OCI-LY7 (cell line): ENCODE results near the gene TRPM8. TPM values are rescaled to one million over a fixed set of nuclear protein-coding genes. Genes with fewer than 3 reads are reported as not detected.

Experiments
- BruUV-seq: library from RNA; stranded (reverse); fragments of 400-500 nt; replicated peaks from 2 replicates; lab custom pipeline; 2021; lab: Mats Ljungman, UMichigan
- CTCF ChIA-PET: fragments of 300-600 bp; sonication (Branson Sonifier 250); formaldehyde crosslinking; loops from one replicate; lab custom pipeline; 2022; ENCODE audit warnings: antibody characterized with exemption; ENCODE audit not compliant: unreplicated experiment; lab: Charles Lee
- POLR2A ChIA-PET: fragments of 300-600 bp; sonication (Branson Sonifier 250); formaldehyde crosslinking; loops from one replicate; lab custom pipeline; 2022; ENCODE audit warnings: antibody characterized with exemption; lab: Charles Lee
- DNase-seq: peaks from one replicate; pipeline ENCODE4 v3.0.0-alpha.2; 2015; ENCODE audit warnings: low spot score
- H2AFZ ChIP-seq: fragments of 200-600 bp; sonication (generic), shearing (Covaris generic); 2 replicates; pipeline ENCODE4 v1.6.1; 2014; ENCODE audit warnings: mild to moderate bottlenecking, antibody characterized with exemption, low read length, moderate library complexity
- H3K27ac ChIP-seq: fragments of 200-600 bp; sonication (generic); 2 replicates; pipeline ENCODE4 v1.5.1; 2014; ENCODE audit warnings: mixed run types, low read depth, mild to moderate bottlenecking, moderate library complexity, low read length, inconsistent platforms; ENCODE audit not compliant: poor library complexity, severe bottlenecking
- H3K36me3 ChIP-seq: fragments of 200-600 bp; sonication (generic); 2 replicates; pipeline ENCODE4 v1.6.1; 2014; ENCODE audit warnings: mild to moderate bottlenecking, antibody characterized with exemption, low read length, moderate library complexity, mixed read lengths; ENCODE audit not compliant: insufficient read depth
- H3K4me1 ChIP-seq: fragments of 200-600 bp; sonication (generic); 2 replicates; pipeline ENCODE4 v1.5.1; 2014; ENCODE audit warnings: mild to moderate bottlenecking, low read length; ENCODE audit not compliant: insufficient read depth, poor library complexity, severe bottlenecking
- H3K4me2 ChIP-seq: fragments of 200-600 bp; sonication (generic); 2 replicates; pipeline ENCODE4 v1.6.1; 2014; ENCODE audit warnings: mild to moderate bottlenecking, low read length
- H3K4me3 ChIP-seq: fragments of 200-600 bp; sonication (generic); 2 replicates; pipeline ENCODE4 v1.5.1; 2014; ENCODE audit warnings: mild to moderate bottlenecking, low read depth, low read length; ENCODE audit not compliant: poor library complexity, severe bottlenecking
- H3K79me2 ChIP-seq: fragments of 200-600 bp; sonication (generic); 2 replicates; pipeline ENCODE4 v1.6.1; 2016; ENCODE audit warnings: low read depth, mild to moderate bottlenecking, low read length, moderate library complexity, mixed read lengths; ENCODE audit not compliant: insufficient read depth
- H3K9me2 ChIP-seq: fragments of 200-600 bp; sonication (generic); 2 replicates; pipeline ENCODE4 v1.6.1; 2016; ENCODE audit warnings: mild to moderate bottlenecking, low read length, mixed read lengths; ENCODE audit not compliant: insufficient read depth
- H3K9me3 ChIP-seq: fragments of 200-600 bp; sonication (generic); 2 replicates; pipeline ENCODE4 v1.6.1; 2014; ENCODE audit warnings: mild to moderate bottlenecking, mixed run types, low read length, mixed read lengths
- H4K20me1 ChIP-seq: fragments of 200-600 bp; sonication (generic); 2 replicates; pipeline ENCODE4 v1.6.1; 2014; ENCODE audit warnings: mild to moderate bottlenecking, antibody characterized with exemption, low read length, moderate library complexity, mixed read lengths; ENCODE audit not compliant: insufficient read depth
- CTCF ChIP-seq: fragments of 200-600 bp; sonication (generic); conservative IDR thresholded peaks from 2 replicates; pipeline ENCODE4 v1.5.1; 2014; ENCODE audit warnings: mild to moderate bottlenecking, antibody characterized with exemption, low read length, moderate library complexity, mixed read lengths
- EZH2phosphoT487 ChIP-seq: fragments of 200-600 bp; sonication (generic); IDR thresholded peaks from 2 replicates; pipeline ENCODE4 v1.6.1; 2018; ENCODE audit warnings: low read depth, borderline replicate concordance, mild to moderate bottlenecking, mixed run types, antibody characterized with exemption, low read length, moderate library complexity, mixed read lengths
- intact Hi-C: fragments of 100-400 bp; cut with micrococcal nuclease; formaldehyde crosslinking; loops from one replicate; pipeline ENCODE4 v1.10.0; 2022; ENCODE audit not compliant: unreplicated experiment
- total RNA-seq, 2 experiments: library from RNA; depleted of rRNA in 1 of 2; stranded (reverse); fragments of >200 nt in 1 of 2; shearing (Covaris generic) in 1 of 2; gene quantifications; 2 replicates each; pipeline ENCODE4 v1.2.3, GENCODE V29; 2014 to 2022

The TRPM8 gene
- total RNA-seq, 2 experiments from 2014 or later = not detected

GRCh38 chr2:233907627-233908026 is 9.5 kb upstream of the TRPM8 start:
- TF ChIP-seq CTCF (no peak), EZH2phosphoT487 (no peak)
- H3K27ac ChIP-seq = no peak overlapping the region
- H3K4me1 ChIP-seq = no peaks in the 10 kb centered on the region
- CTCF ChIA-PET = no interaction called here
- no peaks in the 10 kb centered on the region for H3K9me2 ChIP-seq
- no peak overlapping the region for H2AFZ ChIP-seq
- no peak for DNase-seq
- POLR2A ChIA-PET = no interaction called here
- intact Hi-C loops = no loop called here
- no peak overlapping the region for H3K4me2 ChIP-seq
- H4K20me1 ChIP-seq = no peaks in the 10 kb centered on the region; the same call in 1 of the 2 replicates
- BruUV-seq = no TSS peak
- no peaks in the 10 kb centered on the region for H3K9me3 ChIP-seq
- H3K4me3 ChIP-seq = no peak overlapping the region
- no peaks in the 10 kb centered on the region for H3K36me3 ChIP-seq
- H3K79me2 ChIP-seq = no peaks in the 10 kb centered on the region

GRCh38 chr2:233912691-233913423 is 4.3 kb upstream of the TRPM8 start:
- POLR2A ChIA-PET = interaction anchor here (0.6 kb wide), 1 partner anchor 603 kb away, joined by 3 read pairs; no protein-coding TSS in a partner anchor
- H2AFZ ChIP-seq = no peak overlapping the region
- TF ChIP-seq EZH2phosphoT487 (no peak), CTCF (no peak)
- DNase-seq = peak; percentile 23
- CTCF ChIA-PET = no interaction called here
- no peaks in the 10 kb centered on the region for H4K20me1 ChIP-seq
- H3K9me2 ChIP-seq = no peaks in the 10 kb centered on the region
- H3K4me3 ChIP-seq = no peak overlapping the region
- H3K79me2 ChIP-seq = no peaks in the 10 kb centered on the region
- H3K36me3 ChIP-seq = no peaks in the 10 kb centered on the region
- no peaks in the 10 kb centered on the region for H3K9me3 ChIP-seq
- no peak overlapping the region for H3K27ac ChIP-seq
- no TSS peak for BruUV-seq
- intact Hi-C loops = no loop called here
- no peaks in the 10 kb centered on the region for H3K4me1 ChIP-seq
- H3K4me2 ChIP-seq = no peak overlapping the region

- no peaks in the 10 kb centered on the region for H3K9me2 ChIP-seq
- no peaks in the 10 kb centered on the region for H3K36me3 ChIP-seq
- no peaks in the 10 kb centered on the region for H3K79me2 ChIP-seq
- intact Hi-C loops = no loop called here
- H2AFZ ChIP-seq = no peak overlapping the region
- no peaks in the 10 kb centered on the region for H3K9me3 ChIP-seq
- CTCF ChIA-PET = no interaction called here
- POLR2A ChIA-PET = interaction anchor here (0.8 kb wide), 1 partner anchor 25 kb away, joined by 5 read pairs; no protein-coding TSS in a partner anchor
- no peak overlapping the region for H3K4me3 ChIP-seq
- peak; percentile 7 for DNase-seq
- H4K20me1 ChIP-seq = no peaks in the 10 kb centered on the region
- no peaks in the 10 kb centered on the region for H3K4me1 ChIP-seq
- TF ChIP-seq EZH2phosphoT487 (no peak), CTCF (peak; percentile 59)
- H3K27ac ChIP-seq = no peak overlapping the region
- H3K4me2 ChIP-seq = no peak overlapping the region
- no TSS peak for BruUV-seq
Measured at GRCh38 chr2:233915128-233915527, 2.0 kb upstream of the TRPM8 start.
